ENCODE results near the gene IKBKE.

GRCh38 chr1:206541236-206541833, 71.1 kb downstream of the IKBKE start:
- no peak for TF ChIP-seq ZNF274 (IDR thresholded peaks at IDR 0.05; ENCODE audit: low read depth, low read length)
- TF ChIP-seq POLR2A (IDR thresholded peaks at IDR 0.05; ENCODE audit: borderline replicate concordance, extremely low read depth, insufficient read depth, insufficient read length), result no peak
